ENCODE results near the gene FGF18. TPM values are rescaled to one million over a fixed set of nuclear protein-coding genes. Genes with fewer than 3 reads are reported as not detected.

The FGF18 gene
- total RNA-seq, 1 experiment from 2014 or later, result 0.94 TPM

GRCh38 chr5:171387970-171388815, 31.3 kb upstream of the FGF18 start:
- Histone ChIP-seq H2AFZ (ENCODE audit: low read length) (no peak overlapping the region), H2BK120ac (ENCODE audit: low read depth, low read length, poor library complexity, severe bottlenecking) (no peak overlapping the region), H3K4ac (ENCODE audit: low read depth, low read length) (no peak overlapping the region; the same call in 1 of the 2 replicates), H2AK5ac (ENCODE audit: insufficient read length, low read length) (no peak overlapping the region), H3K4me1 (ENCODE audit: insufficient read depth, low read length) (0 out of 2 replicates have a peak, but pooled peaks cover 4% of the 10 kb centered on the region), H3K79me1 (ENCODE audit: insufficient read depth, low read depth, low read length, poor library complexity, severe bottlenecking) (no peaks in the 10 kb centered on the region), H2BK15ac (ENCODE audit: low read depth, low read length) (no peak overlapping the region), H3K18ac (ENCODE audit: insufficient read length, low read depth, low read length) (peak overlapping the region; percentile 92), H3T11ph (ENCODE audit: low read length) (no peak overlapping the region), H3K27me3 (ENCODE audit: insufficient read depth, low read length) (no peaks in the 10 kb centered on the region), H3K23ac (ENCODE audit: insufficient read length, low read depth, low read length) (no peak overlapping the region), H3K56ac (ENCODE audit: insufficient read length, low read depth, low read length) (no peak overlapping the region), H2BK20ac (ENCODE audit: low read depth, low read length, poor library complexity, severe bottlenecking) (no peak overlapping the region), H4K8ac (replicated peaks; ENCODE audit: insufficient read length, low read depth, low read length) (no peak overlapping the region), H4K20me1 (ENCODE audit: control insufficient read depth, insufficient read depth, insufficient read length) (no peaks in the 10 kb centered on the region), H3K4me2 (ENCODE audit: insufficient read depth, insufficient read length, low read length) (peak overlapping the region; percentile 67), H3K9ac (ENCODE audit: extremely low read depth, insufficient read length, low read length) (peak overlapping the region; percentile 92), H3K14ac (ENCODE audit: insufficient read depth, low read length) (peak overlapping the region; percentile 91), H4K91ac (ENCODE audit: insufficient read length, low read depth, low read length) (peak overlapping the region; percentile 59), H4K5ac (ENCODE audit: insufficient read length, low read depth, low read length) (peak overlapping the region; percentile 11), H3K9me3 (ENCODE audit: control insufficient read depth, low read depth, low read length) (no peaks in the 10 kb centered on the region), H3K27ac (ENCODE audit: insufficient read length, low read depth, low read length) (no peak overlapping the region), H2BK5ac (ENCODE audit: insufficient read length, low read length) (no peak overlapping the region), H3K79me2 (ENCODE audit: insufficient read depth, low read length) (peaks cover 54% of the 10 kb centered on the region), H2BK12ac (ENCODE audit: insufficient read length, low read depth, low read length) (no peak overlapping the region), H3K23me2 (ENCODE audit: insufficient read length, low read depth, low read length, poor library complexity, severe bottlenecking) (no peaks in the 10 kb centered on the region)
- no peak for TF ChIP-seq CTCF (conservative IDR thresholded peaks at IDR 0.05)
- peak overlapping the region; percentile 99 to 100 (median 100) for H3K27ac Mint-ChIP-seq
- peaks cover 4 to 11% of the 10 kb centered on the region in 2 experiments for H3K9me3 Mint-ChIP-seq
- peaks cover 30 to 45% of the 10 kb centered on the region in 2 experiments for H3K4me1 Mint-ChIP-seq
- DNase-seq, result peak; percentile 69
- H3K4me3 Mint-ChIP-seq, result peak overlapping the region; percentile 98 to 99
- peaks cover 7% of the 10 kb centered on the region for H3K27me3 Mint-ChIP-seq (ENCODE audit: low read depth)
- peaks cover 46 to 56% (median 55%) of the 10 kb centered on the region in 3 experiments for H3K36me3 Mint-ChIP-seq (ENCODE audit: insufficient read depth in 1 of 3, low read depth in 3 of 3)
- no CpG with 5 or more reads among the region's 56 CpGs for WGBS (ENCODE audit: extremely low coverage, insufficient read length, low lambda C conversion rate)
